GM21367 (cell line): ENCODE data around the gene DOCK4.

Source experiments
- ATAC-seq: cut with Tn5 transposase; IDR thresholded peaks from one replicate; pipeline ENCODE4 v1.9.1; 2021; ENCODE audit not compliant: unreplicated experiment

DOCK4 gene

DNA sequence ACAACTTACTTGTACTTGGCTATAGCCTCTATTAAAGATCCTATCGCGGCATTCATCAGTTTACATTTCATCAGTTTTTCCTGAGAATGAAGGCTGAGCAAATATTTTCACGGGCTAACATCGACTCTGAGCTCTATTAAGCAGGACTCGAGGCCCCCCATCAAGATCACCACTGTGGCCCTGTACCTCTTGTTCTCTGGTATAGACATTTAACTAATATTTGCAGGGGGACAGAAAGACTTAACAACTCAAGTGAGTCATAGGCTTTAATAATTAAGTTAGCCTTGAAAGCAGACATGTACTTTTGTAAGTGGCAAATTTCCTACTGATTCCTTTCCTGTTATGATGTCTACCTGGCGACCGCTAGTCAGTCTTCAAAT, 45.4 kb downstream of the DOCK4 start:
- no peak for ATAC-seq

DNA sequence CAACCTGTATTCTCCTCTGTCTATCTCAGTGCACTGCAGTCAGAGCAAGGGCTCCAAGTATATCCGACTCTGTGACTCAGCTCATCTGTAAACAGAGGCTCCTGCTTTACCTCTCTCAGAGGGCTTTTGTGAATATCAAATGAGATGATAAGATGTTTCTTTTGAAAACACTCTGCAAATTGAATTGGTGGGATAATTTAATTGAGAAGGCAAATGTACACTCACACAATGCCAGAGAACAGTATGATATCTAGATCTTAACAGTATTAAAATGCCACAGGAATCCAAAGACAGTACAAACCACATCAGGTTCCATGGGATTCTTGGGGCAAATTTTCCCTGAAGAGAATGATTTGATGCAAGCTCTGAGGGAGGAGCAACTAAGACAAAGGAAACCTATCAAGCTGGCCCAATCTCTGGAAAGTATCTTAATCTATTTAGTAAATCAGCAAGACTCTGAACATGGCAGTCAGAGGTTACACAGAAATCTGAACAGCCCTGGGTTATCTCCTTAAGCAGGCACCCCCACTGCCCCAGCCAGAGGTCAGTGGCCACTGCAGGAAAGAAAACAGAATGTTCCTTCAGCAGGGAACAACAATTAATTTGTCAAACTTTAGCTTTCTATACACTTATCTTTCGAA, 45.9 kb downstream of the DOCK4 start:
- no peak for ATAC-seq

DNA sequence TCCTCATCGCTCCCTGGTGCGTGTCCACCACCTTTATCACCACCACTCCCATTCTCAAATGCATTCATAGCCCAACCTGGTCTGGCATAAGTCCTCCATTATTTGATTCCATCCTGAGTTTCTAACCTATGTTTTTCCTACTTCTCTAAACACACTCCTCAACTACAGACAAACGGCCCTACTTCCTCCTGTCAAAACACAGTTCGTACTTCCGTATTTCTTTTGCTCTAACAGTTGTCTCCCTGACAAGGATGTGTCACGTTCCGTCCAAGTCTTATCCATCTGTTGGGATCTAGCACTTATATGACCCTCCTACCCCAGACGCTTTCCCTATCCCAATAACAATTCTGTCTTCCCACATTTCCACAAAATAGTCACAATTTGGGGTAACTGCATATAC, 46.8 kb downstream of the DOCK4 start:
- ATAC-seq = no peak

DNA sequence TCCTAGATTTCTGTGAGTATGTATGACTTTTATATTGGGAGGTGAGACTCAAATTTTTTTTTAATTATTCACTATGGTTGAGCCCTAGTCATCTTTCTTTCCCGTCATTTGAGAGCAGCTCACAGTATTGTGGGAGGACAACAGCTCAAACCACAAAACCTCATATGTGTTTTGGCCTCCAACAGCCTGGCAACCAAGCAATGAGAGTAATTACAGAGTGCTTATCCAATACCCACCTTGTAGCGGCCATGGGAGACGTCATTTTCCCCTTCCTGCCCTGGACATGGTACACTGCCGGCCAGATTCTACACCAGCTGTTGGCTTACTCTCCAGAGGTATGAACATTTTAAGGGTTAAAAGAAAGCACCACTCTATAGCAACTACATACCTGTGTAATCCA, 49.1 kb downstream of the DOCK4 start:
- ATAC-seq = no peak

DNA sequence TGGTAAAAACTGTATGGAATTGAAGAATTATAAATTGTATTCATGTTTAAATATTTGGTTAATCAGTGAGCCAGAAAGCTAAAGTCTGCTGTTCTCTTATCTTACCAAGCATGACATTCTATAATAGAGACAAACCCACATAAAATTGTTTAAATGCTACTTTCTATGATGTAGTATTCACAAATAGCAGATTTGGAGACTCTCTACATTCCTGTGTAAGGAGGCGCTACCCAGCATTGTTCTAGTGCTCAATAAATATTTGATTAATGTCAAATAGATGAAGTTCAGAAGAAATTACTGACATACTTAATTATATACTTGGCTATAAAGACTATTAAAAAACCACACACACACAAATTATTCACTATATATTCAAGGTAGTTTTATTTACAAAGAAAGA, 49.8 kb downstream of the DOCK4 start:
- ATAC-seq = no peak

DNA sequence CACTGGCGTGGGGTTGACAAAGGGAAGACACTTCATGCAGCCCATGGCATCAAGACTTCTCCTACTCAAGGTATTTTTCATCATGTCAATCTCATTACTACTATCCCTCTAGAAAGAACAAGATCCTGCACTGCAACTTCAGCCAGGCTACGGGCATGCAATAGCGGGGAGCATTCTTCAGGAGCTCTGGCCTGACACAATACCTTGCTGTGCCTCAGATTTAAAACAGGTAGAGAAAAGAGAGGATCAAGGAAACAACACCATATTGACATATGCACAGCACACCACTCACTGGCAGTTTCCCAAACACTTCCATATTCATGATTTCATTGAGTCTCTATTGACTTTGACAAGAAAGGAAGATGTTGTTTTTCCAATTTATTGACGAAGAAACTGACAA, 51.5 kb downstream of the DOCK4 start:
- ATAC-seq = no peak

DNA sequence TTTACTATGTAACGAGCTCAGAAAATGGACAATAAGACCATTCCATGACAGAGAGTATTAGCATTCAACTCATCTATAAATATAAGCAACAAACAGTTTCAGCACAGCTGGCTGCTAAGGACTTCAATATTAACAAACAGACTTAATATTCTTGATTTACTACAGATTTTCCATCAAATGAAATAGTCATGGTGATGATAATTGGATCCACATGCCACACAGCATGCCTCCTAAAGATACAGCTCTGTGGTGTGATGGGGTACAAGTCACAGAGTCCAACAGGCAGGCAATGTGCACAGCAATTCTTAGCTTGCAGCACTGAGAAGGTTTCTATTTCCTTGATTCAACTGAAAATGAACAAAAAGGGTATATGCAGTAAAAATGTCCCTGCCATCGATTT, 54.0 kb downstream of the DOCK4 start:
- no peak for ATAC-seq

DNA sequence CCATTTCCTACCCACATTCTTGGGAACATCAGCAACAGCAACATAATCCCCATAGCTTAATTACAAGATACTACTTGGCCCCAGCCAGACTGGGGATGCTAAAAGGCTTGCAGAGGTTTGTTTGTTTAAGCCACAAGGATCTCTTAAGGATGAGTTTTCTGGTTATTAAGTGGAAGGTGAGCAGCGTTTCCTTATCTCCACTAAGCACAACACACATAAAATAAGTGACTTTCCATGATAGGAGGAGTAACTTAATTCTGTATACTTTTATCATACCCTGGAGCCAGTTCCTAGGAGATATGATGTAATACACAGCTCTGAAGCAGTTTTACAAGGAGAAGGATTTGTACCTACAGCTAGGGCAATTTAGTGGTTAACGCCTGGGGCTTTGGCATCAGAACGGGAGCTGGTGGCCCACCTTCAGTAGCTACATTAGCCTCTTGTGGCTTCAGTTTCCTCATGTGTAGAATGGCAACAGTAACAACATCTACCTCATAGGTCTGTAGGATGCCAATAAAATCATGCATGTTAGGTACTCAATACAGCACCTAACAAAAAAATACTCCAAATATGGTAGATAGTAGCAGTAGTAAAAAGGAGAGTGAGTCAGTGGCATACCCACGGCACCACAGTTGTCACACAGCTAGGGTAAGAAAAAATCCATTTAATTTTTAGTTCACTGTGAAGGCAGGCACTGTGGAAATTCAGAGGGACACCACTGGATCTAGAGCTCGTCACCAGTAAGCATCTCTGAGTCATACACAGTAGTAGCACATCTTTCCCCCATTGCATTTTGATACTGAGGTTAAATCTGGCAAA, 55.2 kb downstream of the DOCK4 start:
- no peak for ATAC-seq

DNA sequence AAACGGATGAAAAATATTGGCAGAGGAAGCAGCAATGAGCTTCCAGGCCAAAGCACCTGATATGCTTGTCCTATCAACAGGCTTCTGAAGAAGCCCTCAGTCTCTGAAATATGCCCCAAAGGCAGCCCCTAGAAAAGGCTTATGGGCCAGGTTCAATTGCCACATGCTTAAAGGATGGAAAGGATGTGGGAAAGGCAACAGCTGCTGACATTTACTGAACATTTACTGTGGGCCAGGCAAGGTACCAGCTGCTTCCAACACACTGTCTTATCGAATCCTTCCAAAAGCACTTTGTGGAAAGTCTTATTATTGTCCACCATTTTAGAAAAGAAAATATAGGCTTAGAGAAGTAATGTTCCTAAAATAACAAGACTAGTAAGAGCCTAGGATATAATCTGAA, 56.5 kb downstream of the DOCK4 start:
- no peak for ATAC-seq

DNA sequence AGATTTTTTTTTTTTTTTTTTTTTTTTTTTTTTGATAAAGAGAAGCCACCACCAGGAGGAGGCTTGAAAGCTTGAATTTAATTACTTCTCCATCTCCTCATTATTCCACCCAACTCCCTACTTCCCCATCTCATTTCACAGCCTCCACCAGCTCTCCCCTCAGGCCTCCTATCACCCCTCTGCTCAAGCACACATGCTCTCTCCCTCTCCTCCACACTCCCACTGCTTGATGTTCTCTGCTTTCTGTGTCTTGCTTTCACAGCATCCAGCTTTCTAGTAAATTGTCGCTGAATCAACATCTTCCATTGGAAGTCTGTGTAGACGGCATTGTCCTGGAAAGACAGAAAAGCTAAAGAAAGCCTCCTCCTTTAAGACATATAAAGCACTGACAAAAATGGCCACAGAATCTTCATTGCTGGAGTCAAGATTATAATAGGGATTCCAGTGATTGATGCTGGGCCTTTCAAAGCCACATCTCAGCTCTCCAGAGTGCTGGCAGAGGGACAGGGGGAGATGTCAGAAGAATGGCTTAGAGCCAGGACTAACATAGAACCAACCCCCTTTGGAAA, 58.3 kb downstream of the DOCK4 start:
- no peak for ATAC-seq

DNA sequence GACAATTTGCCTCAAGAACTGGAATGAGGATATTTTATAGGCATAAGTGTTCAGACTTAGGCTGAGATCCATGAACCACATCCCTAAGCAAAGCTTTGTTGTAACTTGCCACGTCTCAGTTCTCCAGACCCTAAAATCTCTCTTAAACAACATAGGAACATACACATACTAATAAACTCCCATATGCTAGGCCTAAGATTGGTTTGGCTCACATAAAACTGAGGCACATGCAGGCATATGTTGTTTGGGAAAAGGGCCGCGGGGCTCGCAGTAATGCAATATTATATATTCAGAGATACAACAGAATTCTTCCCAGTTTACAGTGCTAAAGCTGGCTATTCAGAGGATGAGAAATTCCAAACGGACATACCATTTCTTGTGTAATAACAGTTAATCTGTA, 61.0 kb downstream of the DOCK4 start:
- ATAC-seq = no peak

DNA sequence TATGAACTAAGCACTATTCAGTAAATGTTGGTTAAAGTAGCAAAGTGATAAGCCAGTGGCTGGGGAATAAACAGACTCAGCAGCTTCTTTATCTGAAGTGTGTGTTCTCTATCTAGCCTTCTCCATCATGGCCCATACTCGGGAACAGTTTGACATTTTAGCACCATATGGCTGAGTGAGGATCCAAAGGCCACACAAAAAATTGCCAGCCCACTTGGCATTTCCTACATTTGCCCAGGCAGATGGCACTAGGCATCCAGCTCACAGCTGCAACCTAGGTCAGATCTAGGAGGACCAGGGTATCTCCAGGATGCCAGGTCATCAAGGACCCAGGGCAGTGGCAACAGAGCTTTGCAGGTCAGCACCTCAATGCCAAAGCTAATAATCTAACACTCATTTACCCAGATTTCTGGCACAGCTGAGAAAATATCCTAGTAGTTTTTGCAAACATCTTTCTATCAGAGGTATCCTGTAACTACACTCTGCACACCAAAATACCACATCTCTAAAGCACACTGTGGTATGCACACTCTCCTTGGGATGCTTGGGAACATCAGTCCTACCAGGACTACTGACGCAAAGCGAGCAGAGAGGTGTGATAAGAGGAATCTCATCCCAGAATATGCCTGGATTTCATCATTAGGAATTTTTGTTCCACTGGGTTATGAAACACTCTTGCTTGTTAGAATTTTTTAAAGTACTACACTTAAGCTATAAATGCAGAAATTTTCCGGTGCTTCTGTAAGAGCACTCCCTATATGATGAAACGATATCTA, 61.7 kb downstream of the DOCK4 start:
- no peak for ATAC-seq

DNA sequence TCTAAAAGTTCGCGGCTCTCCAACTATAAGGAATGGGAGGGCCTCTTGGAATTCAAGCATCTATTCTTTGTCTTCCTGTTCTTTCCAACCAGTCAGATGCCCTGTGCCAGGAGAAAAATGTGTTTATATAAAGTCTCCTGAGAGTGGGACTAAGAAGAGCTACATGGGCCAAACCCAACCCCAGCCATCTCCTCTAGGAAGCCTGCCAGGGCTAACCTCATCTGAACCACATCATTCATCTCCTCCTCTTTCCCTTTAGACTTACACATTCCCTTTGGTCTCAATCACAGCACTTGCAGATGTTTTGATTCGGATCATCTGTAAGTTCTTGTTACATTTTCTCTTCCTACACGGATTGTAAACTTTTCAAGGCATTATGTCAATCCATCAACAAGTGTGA, 62.6 kb downstream of the DOCK4 start:
- no peak for ATAC-seq

DNA sequence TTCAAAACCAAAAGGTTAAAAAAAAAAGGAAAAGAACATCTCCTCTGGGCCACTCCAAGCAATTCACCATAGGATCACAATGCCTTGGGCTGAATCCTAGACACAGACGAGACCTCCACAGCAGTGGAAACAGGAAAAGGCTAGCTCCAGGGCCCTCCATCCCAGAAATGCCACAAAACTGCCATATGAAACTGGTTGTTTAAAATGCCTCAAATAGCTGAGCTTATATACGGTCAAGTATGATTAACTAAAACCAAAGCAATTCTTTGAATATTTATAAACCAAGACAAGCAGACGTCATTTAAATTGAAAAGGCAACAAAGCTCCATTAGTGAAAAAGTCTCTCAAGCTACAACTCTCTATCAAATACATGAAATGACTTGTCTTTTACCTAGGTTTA, 63.1 kb downstream of the DOCK4 start:
- no peak for ATAC-seq

DNA sequence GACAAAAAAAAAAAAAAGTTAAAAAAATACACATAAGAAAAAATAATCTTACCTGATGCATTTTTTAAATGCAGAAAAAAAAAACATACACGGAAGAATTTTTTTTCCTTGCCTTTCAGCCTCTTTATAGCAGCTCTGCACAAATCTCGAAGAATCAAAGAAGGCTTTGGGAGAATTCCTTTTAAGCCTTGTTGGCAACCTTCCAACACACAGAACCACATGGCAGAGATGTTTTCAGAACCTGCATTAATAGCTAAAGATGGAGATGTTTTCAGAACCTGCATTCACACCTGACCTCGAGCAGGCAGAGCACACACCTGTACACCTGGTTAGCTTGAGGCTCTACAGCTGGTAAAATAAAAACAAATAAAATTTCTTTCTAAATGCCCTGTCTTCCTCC, 65.6 kb downstream of the DOCK4 start:
- no peak for ATAC-seq

DNA sequence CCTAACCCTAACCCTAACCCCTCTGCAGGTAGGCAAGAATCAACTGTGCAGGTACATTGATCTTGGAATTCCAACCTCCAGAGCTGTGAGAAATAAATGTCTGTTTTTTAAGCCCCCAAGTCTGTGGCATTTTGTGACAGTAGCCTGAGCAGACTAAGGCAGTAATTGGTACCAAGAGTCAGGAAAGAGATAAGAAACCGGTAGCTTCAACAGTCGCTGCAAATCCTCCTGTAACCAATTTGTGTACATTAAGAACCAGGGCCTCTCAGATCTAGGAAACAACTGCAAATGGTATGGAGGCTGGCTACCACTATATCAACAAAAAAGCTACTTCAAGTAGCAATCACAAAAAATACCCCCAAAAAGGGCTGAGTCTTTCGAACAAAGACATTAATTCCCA, 67.3 kb downstream of the DOCK4 start:
- ATAC-seq = no peak

DNA sequence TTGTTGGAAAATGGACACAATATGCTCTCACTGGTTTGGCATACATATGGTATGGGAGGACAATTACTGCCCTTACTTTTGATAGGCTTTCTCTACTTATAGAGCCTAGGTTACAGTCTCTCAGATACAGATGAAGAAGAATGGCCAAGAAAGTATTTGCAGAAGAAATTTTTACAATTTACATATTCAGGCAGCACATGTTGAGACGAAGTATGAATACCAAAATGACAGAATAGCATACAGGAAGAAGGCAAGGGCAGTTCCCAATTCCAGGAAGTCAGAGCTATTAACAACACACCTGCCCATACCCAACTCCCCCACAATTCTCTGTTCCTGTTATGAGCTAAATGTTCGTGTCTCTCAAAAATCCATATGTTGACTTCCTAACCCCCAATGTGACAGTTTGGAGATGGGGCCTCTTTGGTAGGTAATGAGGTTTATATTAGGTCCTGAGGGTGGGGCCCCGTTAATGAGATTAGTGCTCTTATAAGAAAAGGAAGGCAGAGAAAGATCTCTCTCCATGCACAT, 67.8 kb downstream of the DOCK4 start:
- ATAC-seq = no peak

DNA sequence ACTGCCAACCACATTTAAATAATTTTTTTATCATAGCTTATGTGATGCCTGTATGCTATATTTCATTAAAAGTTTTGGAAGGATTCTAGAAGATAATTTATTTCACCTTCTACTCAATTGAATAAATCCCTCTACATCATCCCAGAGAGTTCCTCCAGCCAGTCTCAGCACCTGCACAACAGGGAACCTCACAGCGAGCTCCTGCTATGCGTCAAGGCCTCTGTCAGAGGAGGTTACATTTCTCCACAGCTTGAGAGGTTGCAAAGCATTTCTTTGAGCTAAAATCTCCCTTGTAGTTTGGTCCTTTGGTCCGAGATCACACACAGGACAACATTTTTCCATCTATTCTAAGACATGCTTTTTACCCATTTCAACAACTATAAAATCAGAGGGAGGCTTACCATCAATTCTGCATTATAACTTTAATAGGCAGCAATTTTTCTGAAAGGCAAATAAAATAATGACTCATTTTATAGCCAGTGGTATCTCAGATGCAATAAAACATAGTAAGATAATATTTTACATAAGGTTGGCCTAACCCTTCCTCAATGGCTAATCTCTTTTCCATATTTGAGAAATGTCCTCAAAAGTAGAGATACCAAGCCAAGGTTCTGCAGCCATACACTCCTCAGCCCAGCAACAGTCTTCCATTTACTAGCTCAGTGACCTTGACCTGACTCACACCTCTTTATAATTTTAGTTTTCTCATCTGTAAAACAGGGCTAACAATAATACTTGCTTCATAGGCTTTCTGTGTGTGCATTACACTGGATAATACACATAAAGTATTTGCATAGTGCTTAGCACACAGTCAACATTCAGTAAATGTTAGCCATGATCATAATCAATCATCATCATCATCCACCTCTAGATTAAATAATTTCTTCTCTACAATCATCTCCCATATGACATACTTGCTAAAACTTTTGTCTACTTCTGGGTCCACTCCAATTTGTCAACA, 68.8 kb downstream of the DOCK4 start:
- no peak for ATAC-seq

DNA sequence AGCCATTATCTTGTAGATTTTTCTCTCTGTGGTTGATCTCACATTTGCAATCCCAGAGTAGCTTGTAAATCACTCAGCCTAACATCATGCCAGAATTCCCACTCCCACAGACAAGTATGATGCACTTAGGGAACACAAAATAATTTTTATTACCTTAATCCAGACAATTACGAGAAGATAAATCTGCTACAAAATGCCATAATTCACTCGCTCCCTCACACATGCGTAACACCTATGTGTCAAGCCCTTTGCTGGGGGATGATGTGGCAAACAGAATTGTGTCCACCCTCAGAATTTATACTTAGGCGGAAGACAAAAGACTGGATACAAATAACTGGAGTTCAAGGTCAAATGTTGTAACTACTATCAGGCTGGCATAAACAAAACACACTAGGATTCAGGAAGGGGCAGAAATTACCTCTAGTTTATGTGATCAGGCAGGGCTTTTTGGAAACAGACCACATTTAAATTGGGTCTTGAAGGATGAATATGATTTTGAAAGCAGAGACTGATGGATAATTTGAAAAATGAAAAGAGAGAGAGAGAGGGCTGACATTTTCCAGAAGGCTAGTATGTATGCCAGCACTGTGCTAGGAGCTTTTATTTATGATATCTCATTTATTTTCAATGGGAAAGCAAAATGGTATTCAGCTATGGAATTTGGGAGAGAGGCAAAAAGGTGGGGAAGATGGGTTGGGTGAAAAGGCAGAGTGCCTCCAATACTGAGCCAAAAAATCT, 69.8 kb downstream of the DOCK4 start:
- no peak for ATAC-seq

DNA sequence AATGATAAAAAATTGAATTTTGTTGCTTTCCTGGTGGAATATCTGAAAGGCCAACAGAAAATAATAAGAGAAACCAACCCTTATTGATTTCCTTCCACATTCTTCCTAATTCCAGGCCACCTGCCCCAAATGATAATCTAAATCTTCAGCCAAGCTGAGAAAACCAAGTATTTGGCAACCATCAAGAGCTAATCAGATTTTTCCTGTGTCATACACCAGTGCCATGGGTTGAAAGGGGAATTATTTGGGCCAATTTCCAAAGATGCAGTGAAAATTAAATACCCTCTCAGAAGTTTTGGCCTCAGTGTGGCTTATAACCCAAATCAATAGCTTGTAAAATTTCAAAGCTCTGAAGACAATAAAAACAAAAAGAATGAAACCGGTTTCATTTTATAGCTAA, 70.4 kb downstream of the DOCK4 start:
- ATAC-seq = no peak
